K562 (cell line): Measurements from ENCODE around the gene FBXW8. TPM values are rescaled to one million over a fixed set of nuclear protein-coding genes. Genes with fewer than 3 reads are reported as not detected.

ENCODE experiments used
- ATAC-seq: fragments of 200-7000 bp; cut with Tn5 transposase; 3 replicates; pipeline ENCODE4 v1.9.1; 2020; ENCODE audit warnings: moderate library complexity
- BruUV-seq: library from RNA; stranded (reverse); fragments of 400-500 nt; replicated peaks from 2 replicates; lab custom pipeline; 2021; lab: Mats Ljungman, UMichigan
- CTCF ChIA-PET: fragments of 300-600 bp; formaldehyde crosslinking; extraction: SDS; loops from one replicate; lab custom pipeline; 2021; ENCODE audit warnings: low intra/inter-chr PET ratio; lab: Yijun Ruan, JAX
- POLR2A ChIA-PET: fragments of 300-600, 350-650 bp; sonication (Branson Sonifier 250); formaldehyde crosslinking; extraction: SDS; loops from one replicate; lab custom pipeline; 2021; ENCODE audit warnings: antibody characterized with exemption, inconsistent platforms; lab: Yijun Ruan, JAX
- DNase-seq, 4 experiments: peaks; one replicate each; pipeline versions ENCODE4 v3.0.0 to v3.0.0-alpha.2; 2011 to 2018; ENCODE audit warnings: low spot score in 3 of 4, mixed read lengths in 3 of 4; ENCODE audit errors: extremely low read depth in 1 of 4
- FAIRE-seq: peaks from 2 replicates; lab custom pipeline; 2011; peaks lifted over from hg19 to GRCh38; lab: Jason Lieb, UNC
- H2AFZ ChIP-seq: 2 replicates; pipeline ENCODE4 v1.6.0; 2011; ENCODE audit warnings: low read depth, low read length, control low read depth, inconsistent platforms
- H3K27ac ChIP-seq: fragments of 200-600 bp; 3 replicates; pipeline ENCODE4 v1.8.0; 2011; ENCODE audit warnings: low read depth, mild to moderate bottlenecking, control low read depth, inconsistent platforms, low read length, moderate library complexity, mixed read lengths; ENCODE audit errors: extremely low read depth
- H3K27me3 ChIP-seq, 2 experiments: fragments of 300-600 bp in 1 of 2; 2 replicates in 1 of 2; 3 replicates in 1 of 2; pipeline versions ENCODE4 v1.6.0 to v1.8.0; 2011; ENCODE audit warnings: inconsistent platforms in 2 of 2, low read length in 2 of 2, mild to moderate bottlenecking in 1 of 2, mixed read lengths in 1 of 2, moderate library complexity in 1 of 2; ENCODE audit not compliant: control insufficient read depth in 2 of 2, insufficient read depth in 2 of 2
- H3K36me3 ChIP-seq: fragments of 300-600 bp; 3 replicates; pipeline ENCODE4 v1.8.0; 2011; ENCODE audit warnings: mild to moderate bottlenecking, low read length, inconsistent platforms; ENCODE audit not compliant: control insufficient read depth, insufficient read depth
- H3K4me1 ChIP-seq, 2 experiments: fragments of 200-600 bp in 1 of 2; replicated peaks in 1 of 2; 2 replicates in 1 of 2; 3 replicates in 1 of 2; pipeline versions ENCODE4 v1.5.1 to v1.8.0; 2011; ENCODE audit warnings: inconsistent platforms in 2 of 2, low read length in 2 of 2, mild to moderate bottlenecking in 1 of 2, mixed read lengths in 1 of 2, moderate library complexity in 1 of 2; ENCODE audit not compliant: control insufficient read depth in 2 of 2, insufficient read depth in 2 of 2
- H3K4me2 ChIP-seq: 2 replicates; pipeline ENCODE4 v1.6.1; 2011; ENCODE audit warnings: low read length, control low read depth, inconsistent platforms, mixed read lengths; ENCODE audit not compliant: insufficient read depth
- H3K4me3 ChIP-seq: fragments of 200-600 bp; sonication (generic), shearing (Covaris generic); 2 replicates; pipeline ENCODE4 v1.5.1; 2016; ENCODE audit warnings: control low read depth, inconsistent platforms
- H3K79me2 ChIP-seq: fragments of 200-600 bp; 3 replicates; pipeline ENCODE4 v1.8.0; 2011; ENCODE audit warnings: low read length, inconsistent platforms; ENCODE audit not compliant: control insufficient read depth, insufficient read depth
- H3K9ac ChIP-seq, 2 experiments: 2 replicates each; pipeline versions ENCODE4 v1.6.0 to v1.6.1; 2011; ENCODE audit warnings: low read depth in 2 of 2, low read length in 2 of 2, control low read depth in 1 of 2, inconsistent platforms in 1 of 2, mild to moderate bottlenecking in 1 of 2, mixed read lengths in 1 of 2; ENCODE audit not compliant: insufficient read depth in 1 of 2
- H3K9me1 ChIP-seq: one replicate; pipeline ENCODE4 v1.6.0; 2011; ENCODE audit warnings: inconsistent platforms, mild to moderate bottlenecking, low read length, moderate library complexity; ENCODE audit not compliant: control insufficient read depth, insufficient read depth
- H3K9me3 ChIP-seq: replicated peaks from 2 replicates; pipeline ENCODE4 v1.5.1; 2011; ENCODE audit warnings: low read depth, low read length, inconsistent platforms; ENCODE audit not compliant: control insufficient read depth, insufficient read depth
- H4K20me1 ChIP-seq: replicated peaks from 2 replicates; pipeline ENCODE4 v1.6.1; 2011; ENCODE audit warnings: low read length, inconsistent platforms, mixed read lengths; ENCODE audit not compliant: control insufficient read depth, insufficient read depth
- SPI1 ChIP-seq: IDR thresholded peaks from 2 replicates; pipeline ENCODE4 v1.6.1; 2011; ENCODE audit warnings: low read depth, low read length, control low read depth, borderline replicate concordance
- WGBS: fragments of 100-300 bp; shearing (Covaris generic); methylation state at CpG from one replicate; pipeline ENCODE4 v1.1.6; 2016; ENCODE audit warnings: low coverage, mixed read lengths; ENCODE audit not compliant: insufficient coverage; ENCODE audit errors: missing lambda C conversion rate; 5-methylcytosine and 5-hydroxymethylcytosine counted together
- in situ Hi-C: fragments of 300-500 bp; cut with MboI; formaldehyde crosslinking; loops from 4 replicates; pipeline ENCODE4 v1.15.0; 2018; ENCODE audit warnings: inconsistent platforms, mixed read lengths
- intact Hi-C: fragments of 100-400 bp; cut with micrococcal nuclease; formaldehyde crosslinking; loops from 2 replicates; pipeline ENCODE4 v1.14.2; 2022
- polyA plus RNA-seq, 8 experiments: library from polyadenylated mRNA; depleted of rRNA in 4 of 8; stranded (reverse) in 5 of 8; unstranded in 3 of 8; fragments of >200 nt; fragmentation: Nextera tagmentation in 2 of 8; fragmentation: Illumina TruSeq in 1 of 8; extraction: Ambion mirVana in 2 of 8; extraction: Trizol in 1 of 8; gene quantifications; 2 replicates each; pipeline versions ENCODE4 v1.2.1 to v1.2.3, GENCODE V29; 2011 to 2014; ENCODE audit warnings: inconsistent platforms in 1 of 8, missing spikeins in 1 of 8
- total RNA-seq, 7 experiments: library from RNA; depleted of rRNA in 6 of 7; stranded (reverse); fragments of >200 nt in 6 of 7; fragmentation: Illumina TruSeq in 2 of 7; extraction: Trizol in 2 of 7; gene quantifications; 2 replicates each; pipeline versions ENCODE4 v1.2.1 to v1.2.3, GENCODE V29; 2011 to 2021; ENCODE audit warnings: low replicate concordance in 1 of 7
- TF ChIP-seq, protein P1 (sequence below): fragments of 450-650 bp; IDR thresholded peaks from 2 replicates; pipeline ENCODE4 v1.6.1; 2018; ENCODE audit not compliant: partially characterized antibody

Gene FBXW8
- total and polyA plus RNA-seq, 9 of the 15 experiments (the other 6 are each of a cell fraction or from before 2014, with no cell fraction given): 0.58 to 8.3 (median 4.4) TPM

DNA sequence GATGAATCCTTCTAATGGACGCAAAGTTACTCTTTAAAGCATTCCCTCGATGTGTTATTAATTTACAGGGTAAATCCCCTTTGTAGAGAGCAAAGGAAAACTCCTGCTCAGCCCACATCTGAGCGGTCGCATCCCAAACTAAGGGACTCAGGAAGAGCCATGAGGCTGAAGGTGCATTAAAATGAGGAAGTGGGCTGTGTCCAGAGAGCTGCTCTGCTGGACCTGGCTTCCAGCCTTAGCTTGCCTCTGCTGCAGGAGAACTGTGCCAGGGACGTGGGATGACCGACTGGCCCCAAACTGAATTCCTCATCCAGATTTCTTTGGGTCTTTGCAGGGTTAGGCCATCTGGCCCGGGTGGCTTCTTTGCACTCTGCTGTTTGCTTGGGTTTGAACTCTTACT, 88.3 kb downstream of the FBXW8 start:
- no peak overlapping the region for H3K27ac ChIP-seq
- ChIA-PET CTCF (no interaction called here), POLR2A (interaction anchor here (0.7 to 1.6 kb wide), 3 partner anchors 11 to 215 kb away, joined by 3 to 5 read pairs (median 4); no protein-coding TSS in a partner anchor)
- no peak overlapping the region for H3K9ac ChIP-seq
- H2AFZ ChIP-seq: no peak overlapping the region
- TF ChIP-seq SPI1: peak; percentile 94
- TF ChIP-seq, protein P1, sequence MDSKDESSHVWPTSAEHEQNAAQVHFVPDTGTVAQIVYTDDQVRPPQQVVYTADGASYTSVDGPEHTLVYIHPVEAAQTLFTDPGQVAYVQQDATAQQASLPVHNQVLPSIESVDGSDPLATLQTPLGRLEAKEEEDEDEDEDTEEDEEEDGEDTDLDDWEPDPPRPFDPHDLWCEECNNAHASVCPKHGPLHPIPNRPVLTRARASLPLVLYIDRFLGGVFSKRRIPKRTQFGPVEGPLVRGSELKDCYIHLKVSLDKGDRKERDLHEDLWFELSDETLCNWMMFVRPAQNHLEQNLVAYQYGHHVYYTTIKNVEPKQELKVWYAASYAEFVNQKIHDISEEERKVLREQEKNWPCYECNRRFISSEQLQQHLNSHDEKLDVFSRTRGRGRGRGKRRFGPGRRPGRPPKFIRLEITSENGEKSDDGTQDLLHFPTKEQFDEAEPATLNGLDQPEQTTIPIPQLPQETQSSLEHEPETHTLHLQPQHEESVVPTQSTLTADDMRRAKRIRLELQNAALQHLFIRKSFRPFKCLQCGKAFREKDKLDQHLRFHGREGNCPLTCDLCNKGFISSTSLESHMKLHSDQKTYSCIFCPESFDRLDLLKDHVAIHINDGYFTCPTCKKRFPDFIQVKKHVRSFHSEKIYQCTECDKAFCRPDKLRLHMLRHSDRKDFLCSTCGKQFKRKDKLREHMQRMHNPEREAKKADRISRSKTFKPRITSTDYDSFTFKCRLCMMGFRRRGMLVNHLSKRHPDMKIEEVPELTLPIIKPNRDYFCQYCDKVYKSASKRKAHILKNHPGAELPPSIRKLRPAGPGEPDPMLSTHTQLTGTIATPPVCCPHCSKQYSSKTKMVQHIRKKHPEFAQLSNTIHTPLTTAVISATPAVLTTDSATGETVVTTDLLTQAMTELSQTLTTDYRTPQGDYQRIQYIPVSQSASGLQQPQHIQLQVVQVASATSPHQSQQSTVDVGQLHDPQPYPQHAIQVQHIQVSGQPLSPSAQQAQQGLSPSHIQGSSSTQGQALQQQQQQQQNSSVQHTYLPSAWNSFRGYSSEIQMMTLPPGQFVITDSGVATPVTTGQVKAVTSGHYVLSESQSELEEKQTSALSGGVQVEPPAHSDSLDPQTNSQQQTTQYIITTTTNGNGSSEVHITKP: no peak
- intact Hi-C loops (no loop called here), in situ Hi-C loops (no loop called here)
- peaks cover 0 to 3% of the 10 kb centered on the region in 2 experiments; a peak in 1 of 5 replicates for H3K4me1 ChIP-seq
- H4K20me1 ChIP-seq: no peaks in the 10 kb centered on the region
- DNase-seq: no peak
- BruUV-seq: no TSS peak
- no peaks in the 10 kb centered on the region for H3K79me2 ChIP-seq
- no peaks in the 10 kb centered on the region for H3K27me3 ChIP-seq
- no peak overlapping the region for H3K4me2 ChIP-seq
- H3K4me3 ChIP-seq: no peak overlapping the region
- H3K9me3 ChIP-seq: no peaks in the 10 kb centered on the region
- no peak; the same call in 2 of the 3 replicates for ATAC-seq
- H3K36me3 ChIP-seq: no peaks in the 10 kb centered on the region
- WGBS: 64% methylated on average over 6 of the region's 7 CpGs
- no peak for FAIRE-seq
- H3K9me1 ChIP-seq: no peaks in the 10 kb centered on the region
